Psoas muscle (tissue), 8 donors: ENCODE data around the gene CDH20. TPM values are rescaled to one million over a fixed set of nuclear protein-coding genes. Genes with fewer than 3 reads are reported as not detected.

Source experiments
- ATAC-seq, 4 donors: fragments of 200-7000 bp; cut with Tn5 transposase; one replicate each; pipeline ENCODE4 v1.9.1; 2020; ENCODE audit warnings: moderate library complexity in 3 of 4, mild to moderate bottlenecking in 2 of 4
- DNase-seq, 2 donors: peaks; one replicate each; pipeline ENCODE4 v3.0.0-alpha.2; 2020
- H3K27ac ChIP-seq: fragments of 200-600 bp; one replicate; pipeline ENCODE4 v1.8.0; 2022
- H3K27me3 ChIP-seq, 3 donors: fragments of 200-600 bp in 1 of 3; one replicate each; pipeline versions ENCODE4 v1.6.1 to v1.8.0; 2013 to 2022; ENCODE audit warnings: low read length in 2 of 3, mild to moderate bottlenecking in 2 of 3, moderate library complexity in 1 of 3; ENCODE audit not compliant: insufficient read depth in 3 of 3
- H3K36me3 ChIP-seq, 2 donors: fragments of 200-600 bp in 1 of 2; one replicate each; pipeline versions ENCODE4 v1.6.1 to v1.8.0; 2013 to 2022; ENCODE audit warnings: low read depth in 1 of 2, mild to moderate bottlenecking in 1 of 2, moderate library complexity in 1 of 2; ENCODE audit not compliant: insufficient read depth in 1 of 2
- H3K4me1 ChIP-seq: fragments of 200-600 bp; one replicate; pipeline ENCODE4 v1.8.0; 2022
- H3K4me3 ChIP-seq: fragments of 200-600 bp; one replicate; pipeline ENCODE4 v1.8.0; 2022; ENCODE audit warnings: mild to moderate bottlenecking
- H3K9me3 ChIP-seq: fragments of 200-600 bp; one replicate; pipeline ENCODE4 v1.8.0; 2022
- WGBS, 3 donors: extraction: QIAGEN DNeasy Blood & Tissue Kit; methylation state at CpG; one replicate each; pipeline versions ENCODE4 v1.1.6 to v1.1.7; 2013; 5-methylcytosine and 5-hydroxymethylcytosine counted together
- intact Hi-C, 2 donors: fragments of 100-400 bp; cut with DNase I; formaldehyde crosslinking; loops; one replicate each; pipeline versions ENCODE4 v1.11.0 to v1.14.2; 2022
- long read RNA-seq, 2 donors: library from polyadenylated mRNA; unstranded; transcript quantifications; one replicate each; pipeline ENCODE4 v2.0.0, GENCODE V29; 2021
- polyA plus RNA-seq, 3 donors: library from polyadenylated mRNA; stranded (reverse); fragments of 200-250 nt; gene quantifications; one replicate each; pipeline ENCODE4 v1.2.3, GENCODE V29; 2013
- total RNA-seq, 4 donors: library from RNA; stranded (reverse); fragmentation: NEBNext Ultra II Directional in 2 of 4; extraction: Animal tissue kit (Norgen Biotek cat#: 25700) in 2 of 4; gene quantifications; one replicate each; pipeline versions ENCODE4 v1.2.1 to v1.2.4, GENCODE V29; 2021 to 2023
- TF ChIP-seq, protein P1 (sequence below): fragments of 200-600 bp; IDR thresholded peaks from one replicate; pipeline ENCODE4 v1.8.0; 2022; ENCODE audit warnings: antibody characterized with exemption
- donor health status: healthy with polysubstance abuse.
- donor health status: DM: no; HTN: no; CAD: no; lungs with moderate emphysema.
- donor health status: Bipolar disorder and iron deficiency.
- donor health status: healthy.
- donor health status: DM: yes; HTN: yes; CAD: no.
- donor health status: DM: no; HTN: no; CAD: no.
- donor health status: DM: no; HTN: no; CAD: no.
- donor health status: DM: yes; HTN: yes; CAD: no.

The CDH20 gene
- total RNA-seq, result 1 to 10 TPM in 2 of 4 donors, under 1 TPM in 2; 0.10 to 5.2 (median 2.5) TPM
- polyA plus RNA-seq, result 10 to 100 TPM in 1 of 3 donors, 1 to 10 TPM in 2; 2.0 to 16.3 (median 2.6) TPM
- long read RNA-seq, donor 1, result 0 reads
- long read RNA-seq, donor 2, partial matches to known transcripts, result 1 of 2 reads
- long read RNA-seq, donor 2, other reads (novel, unspliced or antisense), result 1 of 2 reads

DNA sequence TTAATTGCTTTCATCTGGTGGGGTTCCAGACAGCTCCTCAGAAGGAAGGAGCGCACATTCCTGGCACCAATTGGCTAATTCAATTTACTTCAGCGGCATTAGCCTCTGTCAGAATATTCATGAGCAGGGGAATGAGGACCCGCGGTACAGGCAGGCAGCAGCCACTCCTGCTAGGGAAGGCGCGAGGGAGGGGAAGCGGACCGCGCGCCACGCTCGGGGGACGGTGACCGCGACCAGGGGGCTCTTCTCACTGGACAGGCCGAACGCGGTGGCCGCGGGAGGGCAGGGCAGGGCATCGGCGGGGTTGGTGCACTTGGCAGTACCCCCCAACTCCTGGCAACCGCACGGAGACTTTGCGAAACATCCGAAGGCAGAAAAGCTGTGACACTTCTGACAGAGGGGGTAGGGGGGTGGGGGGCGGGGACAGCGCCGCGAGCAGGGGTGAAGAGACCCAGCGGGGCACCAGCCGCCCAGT lies at the start of gene CDH20:
CDH20 (plus strand) TSS at position 160 of the 475 bp plus-strand sequence.
- Histone ChIP-seq H3K27me3 (peaks cover 0 to 24% (median 2%) of the 10 kb centered on the region in 3 donors), H3K27ac (no peak within 1 kb of the TSS), H3K9me3 (no peaks in the 10 kb centered on the region), H3K4me1 (no peaks in the 10 kb centered on the region), H3K36me3 (no peaks in the 10 kb centered on the region), H3K4me3 (peak within 1 kb of the TSS; percentile 22)
- TF ChIP-seq, protein P1, sequence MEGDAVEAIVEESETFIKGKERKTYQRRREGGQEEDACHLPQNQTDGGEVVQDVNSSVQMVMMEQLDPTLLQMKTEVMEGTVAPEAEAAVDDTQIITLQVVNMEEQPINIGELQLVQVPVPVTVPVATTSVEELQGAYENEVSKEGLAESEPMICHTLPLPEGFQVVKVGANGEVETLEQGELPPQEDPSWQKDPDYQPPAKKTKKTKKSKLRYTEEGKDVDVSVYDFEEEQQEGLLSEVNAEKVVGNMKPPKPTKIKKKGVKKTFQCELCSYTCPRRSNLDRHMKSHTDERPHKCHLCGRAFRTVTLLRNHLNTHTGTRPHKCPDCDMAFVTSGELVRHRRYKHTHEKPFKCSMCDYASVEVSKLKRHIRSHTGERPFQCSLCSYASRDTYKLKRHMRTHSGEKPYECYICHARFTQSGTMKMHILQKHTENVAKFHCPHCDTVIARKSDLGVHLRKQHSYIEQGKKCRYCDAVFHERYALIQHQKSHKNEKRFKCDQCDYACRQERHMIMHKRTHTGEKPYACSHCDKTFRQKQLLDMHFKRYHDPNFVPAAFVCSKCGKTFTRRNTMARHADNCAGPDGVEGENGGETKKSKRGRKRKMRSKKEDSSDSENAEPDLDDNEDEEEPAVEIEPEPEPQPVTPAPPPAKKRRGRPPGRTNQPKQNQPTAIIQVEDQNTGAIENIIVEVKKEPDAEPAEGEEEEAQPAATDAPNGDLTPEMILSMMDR, result no peak
- ATAC-seq, result peak in 2 of 4 donors; percentile 38 to 59
- 2 to 3% (median 2%) methylated on average over 25 to 32 of the region's 32 CpGs for WGBS, 3 donors
- DNase-seq, result peak in 1 of 2 donors; percentile 56
- intact Hi-C loops, result no loop called here

DNA sequence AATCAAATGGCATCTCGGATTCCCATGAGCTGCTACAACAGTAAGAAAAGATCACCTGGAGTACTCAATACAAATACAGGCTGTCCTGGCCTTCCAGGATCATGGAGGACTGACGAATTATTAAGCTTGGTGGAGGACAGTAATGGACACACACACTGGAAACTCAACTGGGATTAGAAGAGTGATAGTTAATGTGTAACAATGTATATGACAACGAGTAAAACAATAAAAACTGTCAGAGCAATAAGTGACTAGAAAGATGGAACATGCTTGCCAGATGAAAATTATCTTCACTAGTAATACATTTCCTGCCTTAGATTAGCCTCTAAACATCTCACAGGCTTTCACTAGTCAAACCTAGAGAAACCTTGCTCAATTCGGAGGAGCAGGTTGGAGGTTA lies 49.2 kb upstream of the CDH20 start:
- TF ChIP-seq, protein P1, result no peak
- intact Hi-C loops, result no loop called here

DNA sequence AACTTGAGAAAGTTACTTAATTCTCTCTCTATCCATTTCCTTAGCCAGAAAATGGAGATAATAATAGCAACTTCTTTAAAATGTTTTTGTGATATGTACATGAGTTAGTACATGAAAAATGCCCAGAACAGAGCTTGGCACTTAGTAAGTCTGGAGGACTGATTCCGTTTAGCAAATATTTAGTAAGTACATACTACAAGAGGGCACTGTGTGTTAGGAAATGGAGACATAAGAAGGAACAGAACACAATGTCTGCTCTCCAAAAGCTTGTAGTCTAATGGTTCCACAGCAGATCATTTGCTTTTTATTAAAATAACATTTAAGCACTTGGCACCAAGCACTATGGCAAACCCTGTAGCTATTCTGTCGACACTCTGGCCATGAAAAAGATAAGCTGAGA lies 47.5 kb upstream of the CDH20 start:
- ATAC-seq (no peak), DNase-seq (no peak)
- 74 to 82% (median 79%) methylated on average over 2 of the region's 2 CpGs for WGBS, 3 donors
- peaks cover 6% of the 10 kb centered on the region for H3K9me3 ChIP-seq
- H3K27ac ChIP-seq, result no peak overlapping the region
- no peaks in the 10 kb centered on the region for H3K27me3 ChIP-seq
- TF ChIP-seq, protein P1, result no peak
- no peaks in the 10 kb centered on the region for H3K36me3 ChIP-seq
- intact Hi-C loops, result no loop called here
- no peaks in the 10 kb centered on the region for H3K4me1 ChIP-seq
- H3K4me3 ChIP-seq, result no peak overlapping the region

More for the DNA sequence above, 49.2 kb upstream of the CDH20 start:
- Histone ChIP-seq H3K27me3 (no peaks in the 10 kb centered on the region), H3K9me3 (peaks cover 7% of the 10 kb centered on the region), H3K27ac (no peak overlapping the region), H3K4me3 (no peak overlapping the region), H3K4me1 (no peaks in the 10 kb centered on the region), H3K36me3 (no peaks in the 10 kb centered on the region)
- WGBS, 3 donors, result 81 to 85% (median 82%) methylated on average over 4 of the region's 4 CpGs
- DNase-seq (no peak), ATAC-seq (no peak)

DNA sequence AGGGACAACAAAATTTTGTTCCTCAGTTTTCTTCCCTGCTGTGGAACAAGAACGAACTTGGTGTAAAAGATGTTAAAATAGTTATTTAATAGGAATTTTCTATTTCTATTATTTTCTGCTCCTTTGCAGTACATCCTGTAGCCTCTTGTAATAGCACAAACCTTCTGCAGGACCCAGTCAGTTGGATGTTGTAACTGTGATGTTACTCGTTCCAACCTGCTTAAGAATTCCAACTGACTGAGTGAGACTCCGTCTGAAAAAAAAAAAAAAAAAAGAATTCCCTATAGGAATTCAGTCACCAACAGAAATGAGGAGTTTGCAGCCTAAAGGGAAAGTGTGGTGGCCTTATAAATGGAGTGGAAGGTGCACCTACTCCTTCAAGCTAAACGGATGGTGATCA lies 46.4 kb upstream of the CDH20 start:
- Histone ChIP-seq H3K4me1 (no peaks in the 10 kb centered on the region), H3K36me3 (no peaks in the 10 kb centered on the region), H3K4me3 (no peak overlapping the region), H3K27me3 (no peaks in the 10 kb centered on the region), H3K27ac (no peak overlapping the region), H3K9me3 (no peaks in the 10 kb centered on the region)
- TF ChIP-seq, protein P1, result no peak
- no peak for ATAC-seq
- intact Hi-C loops, result no loop called here
- no peak for DNase-seq
- 76 to 83% (median 79%) methylated on average over 4 of the region's 4 CpGs for WGBS, 3 donors

DNA sequence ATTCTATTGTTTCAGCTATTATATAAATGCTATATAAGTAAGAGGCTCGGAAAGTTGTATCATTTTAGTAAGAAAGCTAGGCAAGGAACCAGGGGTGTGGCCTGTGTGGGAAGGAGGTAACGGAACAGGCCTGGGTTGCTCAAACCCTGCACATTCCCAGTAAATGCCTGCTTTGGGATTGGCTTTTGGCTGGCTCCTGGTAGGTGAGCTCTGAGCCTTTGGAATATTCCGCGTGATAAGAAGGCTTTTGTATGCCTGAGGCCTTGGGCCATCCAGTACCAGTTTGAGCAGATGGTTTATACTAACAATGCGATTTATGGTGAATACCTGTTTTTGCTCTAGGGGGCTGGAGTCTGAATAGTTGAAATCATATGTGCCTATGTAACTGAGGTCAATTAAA lies 42.6 kb upstream of the CDH20 start:
- TF ChIP-seq, protein P1, result no peak
- no peaks in the 10 kb centered on the region for H3K36me3 ChIP-seq
- H3K4me1 ChIP-seq, result no peaks in the 10 kb centered on the region
- H3K27ac ChIP-seq, result no peak overlapping the region
- no peak overlapping the region for H3K4me3 ChIP-seq
- ATAC-seq (no peak), DNase-seq (no peak)
- H3K9me3 ChIP-seq, result no peaks in the 10 kb centered on the region
- intact Hi-C loops, result no loop called here
- 86 to 96% (median 95%) methylated on average over 5 of the region's 5 CpGs for WGBS, 3 donors
- no peaks in the 10 kb centered on the region for H3K27me3 ChIP-seq
